Activated naive CD4-positive, alpha-beta T cell treated with anti-CD3 and anti-CD28 coated beads, Interleukin-2, amount 50 U/mL, for 16 hours (primary cell): ENCODE measurements around the gene PACS1.
"Not testable (repeated sequence)": the region's sequence is repeated elsewhere in the genome, so short reads cannot be mapped to it uniquely, and the experiment has no call there.

ENCODE experiments used
- DNase-seq: peaks from one replicate; pipeline ENCODE4 v3.0.0-alpha.2; 2020

The PACS1 gene

DNA sequence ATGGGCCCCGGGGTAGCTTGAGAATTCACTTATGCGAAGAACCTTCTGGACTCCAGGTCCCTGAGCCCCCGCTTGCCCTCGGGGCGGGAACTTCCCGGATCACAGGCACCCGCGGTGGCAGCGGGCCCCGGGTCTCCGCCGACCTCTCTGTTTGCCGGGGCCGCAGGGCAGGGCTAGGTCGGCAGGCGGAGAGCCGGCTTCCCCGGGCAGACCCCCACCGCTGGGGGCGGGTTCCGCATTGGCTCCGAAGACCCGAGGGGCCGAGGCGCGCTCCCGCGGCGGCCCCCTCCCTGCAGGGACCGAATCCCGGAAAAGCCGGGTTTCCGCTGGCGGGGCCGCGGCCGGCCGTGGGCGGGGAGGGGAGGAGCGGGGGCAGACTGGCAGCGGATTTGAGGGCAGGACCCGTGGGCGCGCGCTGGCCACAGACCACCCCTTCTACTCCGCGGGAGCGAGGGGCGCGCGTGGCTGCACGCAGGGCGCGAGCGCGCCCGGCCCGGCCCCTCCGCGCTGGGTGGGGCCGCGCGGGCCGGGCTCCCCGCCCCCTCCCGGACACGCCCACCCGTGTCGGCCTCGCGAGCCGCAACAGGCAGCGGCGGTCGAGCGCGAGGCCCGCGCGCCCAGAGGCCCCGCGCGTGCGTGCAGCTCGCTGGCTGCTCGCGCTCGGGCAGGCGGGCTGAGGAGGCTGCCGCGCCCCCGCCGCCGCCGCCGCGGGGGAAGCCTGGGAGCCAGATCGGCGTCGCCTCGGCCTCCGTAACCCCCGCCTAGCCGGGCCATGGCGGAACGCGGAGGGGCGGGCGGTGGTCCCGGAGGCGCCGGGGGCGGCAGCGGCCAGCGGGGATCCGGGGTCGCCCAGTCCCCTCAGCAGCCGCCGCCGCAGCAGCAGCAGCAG is at the start of gene PACS1:
Gene PACS1, plus strand, starts transcription at position 558 of the 889 bp plus-strand sequence. Its CDS starts 215 bp downstream, at position 773.
- DNase-seq: peak; percentile 68

DNA sequence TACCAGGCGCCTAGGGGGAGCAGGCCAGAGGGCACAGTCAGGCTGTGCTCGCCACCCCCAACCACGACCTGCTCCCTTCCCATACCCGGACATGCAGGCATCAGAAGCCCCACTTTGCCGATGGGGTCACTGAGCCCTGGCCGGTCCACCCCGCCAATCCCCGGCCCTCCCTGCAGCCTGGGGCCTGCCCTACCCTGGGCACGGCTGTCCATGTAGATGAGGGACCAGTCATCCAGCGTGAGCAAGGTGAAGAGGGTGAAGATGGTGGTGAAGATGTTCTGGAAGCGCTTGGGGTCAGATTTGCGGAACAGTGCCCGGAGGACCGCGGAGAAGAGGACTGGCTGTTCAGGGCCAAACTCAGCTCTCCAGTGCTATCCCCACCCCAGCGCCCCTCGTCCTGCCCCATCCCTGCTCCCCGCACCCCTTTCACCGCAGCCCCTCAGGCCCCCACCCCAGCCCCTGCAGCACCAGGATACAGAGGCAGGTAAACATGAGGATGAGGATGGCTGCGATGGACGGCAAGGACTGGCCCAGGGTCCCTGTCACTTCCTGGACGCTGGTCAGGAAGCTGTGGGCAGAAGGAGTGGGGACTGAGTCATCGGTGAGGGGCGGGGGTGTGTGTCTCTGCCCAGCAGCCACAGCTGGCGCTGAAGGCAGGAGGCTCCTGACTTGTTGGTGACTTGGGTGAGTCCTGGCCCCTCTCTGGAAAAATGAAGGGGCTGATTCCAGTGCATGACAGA is 49.3 kb upstream of the PACS1 start:
- DNase-seq: no peak

DNA sequence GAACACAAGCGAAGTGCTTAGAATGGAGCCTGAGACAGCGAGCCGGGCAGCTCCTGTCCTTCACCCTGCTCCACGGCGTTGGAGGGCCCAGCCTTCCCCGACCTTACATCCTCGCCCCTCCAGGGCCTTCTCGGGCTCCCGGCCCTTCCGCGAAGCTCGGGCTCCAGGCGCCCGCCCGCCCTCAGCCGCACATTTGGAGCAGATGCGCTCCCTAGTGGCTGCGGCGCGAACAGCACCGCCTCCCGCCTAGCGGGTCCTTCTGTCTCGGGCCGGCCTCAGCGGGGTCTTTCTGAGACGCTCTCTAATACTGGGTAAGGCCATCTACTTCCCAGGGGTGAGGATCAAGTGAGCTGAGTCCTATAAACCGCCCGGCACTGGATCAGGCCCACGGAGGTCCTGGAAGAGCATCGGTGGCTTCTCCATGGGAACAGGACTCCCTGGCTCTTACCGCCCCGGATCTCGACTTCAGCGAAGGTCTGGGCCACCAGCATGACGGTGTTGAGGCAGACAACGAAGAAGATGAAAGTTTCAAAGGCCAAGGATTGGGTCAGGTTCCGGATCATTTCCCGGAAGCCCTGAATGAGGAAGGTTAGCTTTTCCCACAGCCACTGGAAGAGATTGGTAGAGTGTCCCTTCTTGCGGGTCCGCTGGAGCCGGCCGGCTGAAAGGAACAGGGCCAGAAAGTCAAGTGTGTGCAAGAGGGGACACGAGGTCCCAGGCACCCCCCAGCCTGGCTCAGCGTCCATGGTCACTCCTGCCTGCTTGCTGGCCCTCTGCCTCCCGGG is 47.5 kb upstream of the PACS1 start:
- peak; percentile 81 for DNase-seq

DNA sequence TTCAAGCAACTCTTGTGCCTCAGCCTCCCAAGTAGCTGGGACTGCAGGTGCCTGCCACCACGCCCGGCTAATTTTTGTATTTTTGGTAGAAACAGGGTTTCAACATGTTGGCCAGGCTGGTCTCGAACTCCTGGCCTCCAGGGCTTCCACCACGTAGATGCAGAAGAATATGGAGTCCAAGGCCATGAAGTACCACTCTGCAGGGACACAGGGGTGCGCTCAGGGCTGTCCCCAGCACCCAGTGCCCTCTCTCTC is 47.0 kb upstream of the PACS1 start:
- DNase-seq: not testable (repeated sequence)

DNA sequence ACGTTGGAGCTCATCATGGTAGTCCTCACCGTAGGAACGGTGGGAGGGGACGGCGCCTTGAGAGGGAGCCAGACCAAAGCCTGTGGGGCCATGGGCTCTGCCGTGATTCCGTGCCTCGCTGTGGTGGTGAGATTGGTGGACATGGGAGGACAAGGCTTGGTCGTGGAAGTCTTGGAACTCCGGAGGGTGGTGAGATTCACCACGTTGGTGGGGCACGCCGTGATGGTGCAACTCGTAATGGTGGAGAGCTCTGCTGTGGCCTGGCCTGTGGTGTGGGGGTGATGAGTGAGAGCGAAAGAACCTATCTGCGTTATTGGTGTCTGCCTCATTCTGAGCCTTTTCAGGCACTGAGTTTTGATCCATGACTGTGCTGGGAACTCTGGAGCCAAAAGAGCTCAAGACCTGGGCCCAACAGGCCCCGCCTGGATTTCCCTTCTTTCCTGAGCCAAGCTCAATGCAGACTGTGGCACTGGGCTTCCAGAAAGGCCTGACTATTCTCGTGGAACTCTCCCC is 44.0 kb upstream of the PACS1 start, which contains the start of gene CATSPER1:
Gene CATSPER1, minus strand, starts transcription at position 463 of the 513 bp plus-strand sequence. Its CDS starts 100 bp downstream, at position 363.
- no peak for DNase-seq

DNA sequence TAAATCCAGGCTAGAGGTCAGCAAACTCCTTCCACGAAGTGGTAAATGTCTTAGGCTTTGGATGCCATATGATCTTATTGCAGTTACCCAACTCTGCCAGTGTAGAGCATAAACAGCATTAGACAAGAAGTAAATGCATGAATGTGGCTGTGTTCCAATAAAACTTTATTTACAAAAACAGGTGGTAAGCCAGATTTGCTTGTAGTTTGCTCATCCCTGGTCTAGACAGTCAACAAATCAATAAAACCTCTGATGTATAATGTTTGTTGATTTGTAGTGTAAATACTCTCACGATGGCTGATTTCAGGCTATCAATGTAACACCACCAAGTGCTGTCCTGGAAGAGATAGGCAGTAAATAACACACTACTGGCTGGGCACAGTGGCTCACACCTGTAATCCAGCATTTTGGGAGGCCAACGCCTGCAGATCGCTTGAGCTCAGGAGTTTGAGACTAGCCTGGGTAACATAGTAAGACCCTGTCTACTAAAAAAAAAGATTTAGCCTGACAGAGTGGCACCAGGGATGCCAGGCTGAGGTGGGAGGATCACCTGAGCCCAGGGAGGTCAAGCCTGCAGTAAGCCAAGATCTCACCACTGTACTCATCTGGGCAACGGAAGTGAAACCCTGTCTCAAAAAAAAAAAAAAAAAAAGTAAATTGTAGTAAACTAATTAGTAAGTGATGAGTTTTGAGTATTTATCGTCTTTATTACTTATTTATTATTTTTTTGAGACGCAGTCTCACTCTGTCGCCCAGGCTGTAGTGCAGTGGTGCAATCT is 36.9 kb upstream of the PACS1 start:
- DNase-seq: no peak

DNA sequence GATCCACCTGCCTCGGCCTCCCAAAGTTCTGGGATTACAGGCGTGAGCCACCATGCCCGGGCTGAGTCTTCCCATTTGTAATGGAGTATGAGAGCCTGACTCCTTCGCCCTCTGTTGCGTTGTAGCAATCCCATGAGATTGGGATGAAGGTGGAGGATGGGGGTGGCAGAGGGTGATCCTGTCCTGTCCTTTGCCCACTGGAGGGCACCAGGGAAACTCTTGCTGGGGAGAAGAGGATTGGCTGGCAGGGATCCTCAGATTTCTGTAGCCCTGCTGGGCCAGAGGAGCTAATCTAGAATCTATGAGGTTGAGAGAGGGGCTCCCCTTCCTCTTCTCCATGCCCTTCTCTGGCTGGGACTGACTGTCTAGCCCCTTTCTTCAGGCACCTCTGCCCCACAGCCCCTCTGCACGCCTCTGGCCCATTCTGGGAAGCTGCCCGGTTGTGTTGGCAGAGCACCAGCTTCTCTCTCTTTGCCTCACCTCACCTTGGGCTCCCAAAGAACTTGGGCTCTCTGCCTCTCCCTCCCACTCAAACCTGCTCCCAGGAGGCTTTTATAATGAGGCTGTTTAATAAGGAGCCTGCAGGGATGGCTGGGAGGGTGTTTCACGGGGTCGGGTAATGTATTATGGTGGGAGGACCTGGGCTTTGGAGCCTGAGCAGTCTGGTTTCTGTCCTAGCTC is 34.3 kb upstream of the PACS1 start:
- no peak for DNase-seq

DNA sequence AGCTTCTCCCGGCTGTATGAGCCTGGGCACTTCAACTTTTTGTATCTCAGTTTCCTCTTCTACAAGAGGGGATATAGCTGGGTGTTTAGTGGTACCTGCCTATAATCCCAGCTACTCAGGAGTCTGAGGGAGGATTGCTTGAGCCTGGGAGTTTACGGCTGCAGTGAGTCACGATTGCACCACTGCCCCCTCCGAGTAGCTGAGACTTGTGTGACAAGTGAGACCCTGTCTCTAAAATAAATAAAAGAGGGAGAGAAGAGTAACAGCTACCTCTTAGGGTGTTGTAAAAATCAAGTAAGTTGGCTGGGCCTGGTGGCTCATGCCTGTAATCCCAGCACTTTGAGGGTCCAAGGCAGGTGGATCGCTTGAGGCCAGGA is 33.8 kb upstream of the PACS1 start:
- no peak for DNase-seq

DNA sequence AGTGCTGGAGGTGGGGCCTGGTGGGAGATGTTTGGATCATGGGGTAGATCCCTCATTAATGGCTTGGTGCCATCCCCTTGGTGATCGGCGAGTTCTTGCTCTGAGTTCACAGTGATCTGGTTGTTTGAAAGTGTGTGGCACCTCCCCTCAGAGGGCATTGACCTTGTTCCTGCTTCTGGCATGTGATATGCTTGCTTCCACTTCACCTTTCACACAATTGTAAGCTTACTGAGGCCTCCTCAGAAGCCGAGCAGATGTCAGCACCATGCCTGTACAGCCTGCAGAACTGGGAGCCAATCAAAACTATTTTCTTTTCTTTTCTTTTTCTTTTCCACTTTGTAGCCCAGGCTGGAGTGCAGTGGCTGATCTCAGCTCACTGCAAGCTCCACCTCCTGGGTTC is 32.7 kb upstream of the PACS1 start:
- DNase-seq: no peak

DNA sequence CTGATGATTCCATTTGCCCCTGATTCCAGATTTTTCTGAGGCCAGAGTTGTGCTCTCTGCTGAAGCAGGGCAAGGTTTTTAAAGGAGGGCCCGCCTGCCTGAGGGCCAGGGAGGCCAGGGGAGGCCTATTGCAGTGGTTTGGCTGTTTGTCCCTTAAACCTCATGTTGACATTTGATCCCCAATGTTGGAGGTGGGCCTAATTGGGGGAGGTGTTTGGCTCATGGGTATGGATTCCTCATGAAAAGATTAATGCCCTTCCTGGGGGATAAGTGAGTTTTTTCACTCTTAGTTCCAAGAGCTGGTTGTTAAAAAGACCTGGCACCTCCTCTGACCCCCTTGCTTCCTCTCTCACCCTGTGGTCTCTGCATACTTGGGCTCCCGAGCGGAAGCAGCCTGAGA is 30.3 kb upstream of the PACS1 start:
- DNase-seq: no peak

DNA sequence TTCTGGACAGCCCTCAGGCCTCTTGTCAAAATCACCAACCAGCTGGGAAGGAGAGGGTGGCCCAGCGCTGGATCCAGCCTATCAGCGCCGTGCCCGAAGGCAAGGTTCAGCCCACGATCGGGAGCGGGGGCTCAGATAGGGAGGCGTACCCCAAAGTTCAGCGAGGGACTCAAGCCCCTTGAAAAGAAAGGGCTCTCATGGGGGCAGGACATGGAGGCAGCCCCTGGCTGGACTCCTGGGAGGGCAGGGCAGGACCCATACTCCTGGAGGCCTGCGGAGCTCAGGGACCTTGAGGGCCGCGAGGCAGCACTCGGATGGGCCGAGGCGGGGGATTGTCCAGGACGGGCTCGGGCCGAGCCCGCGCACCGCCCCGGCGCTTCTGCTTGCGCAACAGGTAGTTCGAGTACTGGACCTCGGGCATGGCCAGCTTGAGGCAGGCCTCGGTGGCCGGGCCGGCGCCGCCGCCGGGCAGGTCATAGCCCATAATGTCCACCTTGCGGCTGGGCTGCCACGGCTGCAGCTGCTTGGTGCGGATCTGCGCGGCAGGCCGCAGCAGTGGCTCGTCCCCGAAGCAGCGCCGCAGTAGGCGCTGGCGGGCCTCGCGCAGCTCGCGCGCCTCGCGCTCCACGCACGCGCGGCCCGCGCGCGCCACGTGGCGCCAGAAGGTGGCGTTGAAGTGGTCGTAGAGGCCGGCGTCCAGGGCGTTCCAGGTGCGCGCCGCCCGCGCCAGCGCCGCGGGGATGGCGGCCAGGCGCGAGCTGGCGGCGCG is 27.7 kb upstream of the PACS1 start:
- DNase-seq: no peak

DNA sequence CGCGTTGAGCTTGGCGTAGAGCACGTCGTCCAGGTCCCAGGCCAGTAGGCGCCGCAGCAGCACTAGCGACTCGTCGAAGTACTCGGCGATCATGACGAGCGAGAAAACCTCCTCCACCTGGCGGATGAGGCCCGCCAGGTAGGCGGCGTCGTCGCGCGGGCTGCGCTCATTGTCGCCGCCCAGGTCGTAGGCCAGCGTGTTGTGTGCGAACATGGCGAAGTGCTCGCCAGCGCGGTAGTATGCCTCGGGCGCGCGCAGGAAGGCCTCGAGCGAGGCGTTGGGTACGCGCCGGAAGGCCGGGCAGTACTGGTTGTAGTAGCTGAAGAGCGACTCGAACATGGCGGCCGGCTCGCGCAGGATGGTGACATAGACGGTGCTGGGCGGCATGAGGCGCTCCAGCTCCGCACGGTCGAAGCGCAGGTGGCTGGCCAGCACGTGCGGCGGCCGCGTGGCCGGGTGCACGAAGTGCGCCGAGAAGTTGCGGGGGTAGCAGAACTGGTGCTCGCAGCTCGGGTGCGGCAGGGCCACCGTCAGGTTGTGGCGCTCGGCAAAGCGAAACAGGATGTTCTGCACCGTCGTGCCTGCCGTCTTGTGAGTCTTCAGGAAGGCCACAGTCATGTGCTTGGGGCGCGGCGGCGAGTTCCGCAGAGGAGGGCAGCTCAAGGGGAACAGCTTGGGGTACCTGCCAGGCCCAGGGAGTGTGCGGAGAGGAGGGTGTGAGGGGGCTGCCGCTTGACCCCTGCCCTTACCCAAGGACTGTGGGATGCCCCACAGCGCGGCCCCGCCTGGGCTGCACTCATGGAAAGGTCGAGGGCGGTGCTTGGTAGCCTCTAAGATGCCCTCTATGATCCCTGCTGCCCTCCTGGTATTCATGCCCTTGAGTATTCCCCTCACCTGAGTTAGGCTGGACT is 26.8 kb upstream of the PACS1 start:
- no peak for DNase-seq

DNA sequence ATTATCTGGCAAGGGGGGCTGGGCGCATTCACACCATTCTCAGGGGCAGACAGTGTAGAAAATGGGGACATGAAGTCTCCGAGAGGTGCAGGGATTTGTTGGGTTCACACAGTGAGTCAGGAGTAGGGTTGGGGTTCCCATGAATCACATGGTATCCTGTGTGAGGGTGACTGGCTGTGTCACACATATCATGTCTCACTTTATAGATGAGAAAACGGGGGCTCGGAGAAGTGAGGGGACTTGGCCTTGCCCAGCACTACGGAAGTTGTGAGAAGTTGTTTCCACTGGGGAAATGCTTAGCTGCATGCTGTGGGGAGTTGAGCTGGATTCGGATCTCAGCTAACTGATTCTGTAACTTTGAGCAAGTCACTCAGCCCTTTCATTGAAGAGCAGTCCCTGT is 25.3 kb upstream of the PACS1 start:
- no peak for DNase-seq

DNA sequence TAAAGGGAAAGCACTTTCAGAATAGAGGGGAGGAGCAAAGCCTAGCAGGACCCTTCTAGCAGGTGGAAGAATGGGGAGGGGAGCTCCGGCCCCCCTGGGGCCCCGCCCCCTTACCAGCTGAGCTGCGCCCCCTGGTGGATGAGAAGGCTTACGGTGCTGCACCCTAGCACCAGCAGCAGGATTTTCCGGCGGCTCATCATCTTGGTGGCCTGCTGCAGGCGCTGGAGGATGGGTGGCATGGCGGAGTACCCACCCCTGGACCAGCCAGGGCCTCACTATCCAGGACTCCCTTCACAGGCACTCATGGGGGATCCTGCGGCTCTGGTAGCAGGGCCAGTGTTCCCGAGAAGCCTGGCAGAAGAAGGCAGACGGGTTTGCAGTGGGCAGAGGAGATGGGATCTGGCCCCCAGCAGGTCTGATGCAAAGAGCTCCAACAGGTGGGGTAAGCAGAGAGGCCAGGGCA is 24.9 kb upstream of the PACS1 start:
- peak; percentile 84 for DNase-seq

DNA sequence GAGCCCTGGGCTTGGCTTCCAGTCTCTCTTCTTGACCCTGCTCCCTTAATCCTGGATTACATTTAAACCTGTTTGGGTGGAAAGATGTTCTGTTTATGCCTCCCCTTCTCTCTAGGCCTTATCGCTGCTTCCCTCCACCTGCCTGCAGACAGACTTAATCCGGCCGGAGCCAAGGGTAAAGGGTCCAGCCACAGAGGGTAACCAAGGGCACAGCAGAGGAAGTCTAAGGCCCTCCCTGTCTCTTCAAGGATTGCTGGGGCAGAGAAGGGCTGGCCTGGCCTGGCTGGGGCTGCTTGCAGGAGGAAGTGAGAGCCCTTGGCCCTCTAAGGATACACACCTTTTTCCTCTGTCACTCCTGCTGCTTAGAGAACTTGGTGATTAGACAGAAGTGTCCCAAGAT is 23.2 kb upstream of the PACS1 start:
- no peak for DNase-seq

DNA sequence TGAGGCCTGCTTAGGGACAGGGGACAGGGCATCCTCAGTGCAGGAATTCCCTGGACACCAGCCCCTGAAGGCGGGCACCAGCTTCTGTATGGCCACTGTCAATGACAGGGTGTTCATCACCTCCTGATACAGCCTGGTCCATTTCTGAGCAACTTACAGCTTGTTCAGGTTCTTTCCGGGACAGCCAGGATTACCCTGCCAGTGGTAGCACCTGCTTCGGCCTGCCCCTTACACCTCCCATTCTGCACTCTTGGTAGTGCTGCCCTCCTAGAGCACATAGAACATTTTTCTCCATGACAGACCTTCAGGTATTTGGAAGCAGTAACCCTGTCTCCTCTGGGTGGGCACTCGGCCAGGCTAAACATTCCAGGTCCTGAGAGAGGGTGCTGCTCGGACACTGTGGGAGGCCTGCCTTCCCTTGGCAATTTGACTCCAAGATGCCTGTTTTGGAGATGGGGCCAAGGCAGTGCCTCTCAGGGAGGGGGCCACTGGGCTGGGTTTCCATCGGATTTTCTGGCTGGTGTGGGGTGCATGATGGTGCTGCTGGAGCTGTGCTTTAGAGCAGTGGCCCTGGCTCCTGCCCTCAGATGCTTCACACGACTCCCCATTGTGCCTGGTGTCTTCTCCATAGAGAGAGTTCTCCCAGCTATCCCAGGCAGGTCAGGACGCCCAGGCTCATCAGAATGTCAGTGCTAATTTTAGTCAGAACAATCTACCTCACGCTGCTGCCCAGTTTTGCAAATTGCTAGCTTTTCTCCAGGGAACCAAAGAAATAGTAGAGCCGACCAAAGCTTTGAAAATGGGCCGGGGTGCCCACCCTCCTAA is 22.3 kb upstream of the PACS1 start:
- no peak for DNase-seq

DNA sequence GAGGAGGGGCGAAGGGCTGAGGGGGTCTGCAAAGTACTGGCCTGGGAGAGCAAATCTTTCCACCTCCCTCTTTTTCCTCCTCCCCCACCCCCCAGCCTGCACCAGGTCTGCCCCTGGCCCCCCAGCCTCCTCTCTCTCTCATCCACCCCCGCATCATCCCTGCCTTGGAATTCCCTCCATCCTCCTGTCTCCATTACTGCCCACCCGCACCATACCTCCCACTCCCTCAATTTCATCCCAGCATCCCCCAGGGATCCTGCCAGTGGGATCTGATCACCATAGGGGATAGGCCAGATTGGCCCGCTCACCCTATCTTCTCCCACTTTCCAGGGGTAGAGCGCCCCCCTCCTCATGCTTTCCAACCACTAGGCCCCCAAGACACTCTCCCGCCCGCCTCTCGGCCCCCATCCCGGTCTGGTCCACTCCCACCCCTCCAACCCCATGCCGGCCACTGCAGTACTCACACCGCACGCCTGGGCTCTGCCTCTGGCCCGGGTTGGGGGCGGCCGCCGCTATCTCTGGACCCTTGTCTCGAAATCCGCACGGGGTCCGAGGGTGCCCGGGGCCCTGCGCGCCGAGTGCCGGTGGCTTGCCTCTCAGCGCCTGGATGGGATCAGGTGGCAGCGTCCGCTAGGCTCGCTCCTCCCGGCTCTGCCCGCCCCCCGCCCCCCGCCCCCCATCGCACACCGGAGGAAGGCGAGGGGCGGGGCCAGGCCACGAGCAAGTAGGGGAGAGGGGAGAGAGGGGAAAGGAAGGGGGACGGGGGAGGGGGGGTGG is 21.3 kb upstream of the PACS1 start, which contains the start of gene GAL3ST3:
Gene GAL3ST3, minus strand, starts transcription at position 615 of the 777 bp plus-strand sequence. CDS start 3,746 bp downstream, outside the sequence.
- DNase-seq: no peak
